GM23338 (cell line): Measurements from ENCODE around the gene CFH. TPM values are rescaled to one million over a fixed set of nuclear protein-coding genes. Genes with fewer than 3 reads are reported as not detected.

Experiments
- ATAC-seq: fragments of 200-7000 bp; cut with Tn5 transposase; 3 replicates; pipeline ENCODE4 v1.9.1; 2020
- DNase-seq: peaks from one replicate; pipeline ENCODE4 v3.0.0-alpha.2; 2015; ENCODE audit warnings: low spot score
- H2AFZ ChIP-seq: fragments of 200-600 bp; sonication (generic); 2 replicates; pipeline ENCODE4 v1.8.0; 2016; ENCODE audit warnings: antibody characterized with exemption, mild to moderate bottlenecking, moderate library complexity
- H3F3A ChIP-seq: fragments of 200-600 bp; sonication (generic); replicated peaks from 2 replicates; pipeline ENCODE4 v1.8.0; 2017; ENCODE audit warnings: antibody characterized with exemption, mixed run types, low read depth
- H3K27ac ChIP-seq: fragments of 200-600 bp; sonication (generic); 2 replicates; pipeline ENCODE4 v1.6.1; 2016; ENCODE audit warnings: low read depth
- H3K27me3 ChIP-seq: fragments of 200-600 bp; sonication (generic); 2 replicates; pipeline ENCODE4 v1.8.0; 2016; ENCODE audit warnings: mild to moderate bottlenecking, mixed run types, moderate library complexity; ENCODE audit not compliant: insufficient read depth
- H3K36me3 ChIP-seq: fragments of 200-600 bp; sonication (generic); 2 replicates; pipeline ENCODE4 v1.8.0; 2016; ENCODE audit warnings: mild to moderate bottlenecking; ENCODE audit not compliant: insufficient read depth
- H3K4me1 ChIP-seq: fragments of 200-600 bp; sonication (generic); 2 replicates; pipeline ENCODE4 v1.8.0; 2016; ENCODE audit warnings: mild to moderate bottlenecking, moderate library complexity; ENCODE audit not compliant: insufficient read depth
- H3K4me2 ChIP-seq: fragments of 200-600 bp; sonication (generic); 2 replicates; pipeline ENCODE4 v1.7.1; 2017; ENCODE audit warnings: mixed run types
- H3K4me3 ChIP-seq: fragments of 200-600 bp; sonication (generic); 2 replicates; pipeline ENCODE4 v1.6.1; 2016; ENCODE audit warnings: mixed run types
- H3K79me2 ChIP-seq: fragments of 200-600 bp; sonication (generic); replicated peaks from 2 replicates; pipeline ENCODE4 v1.8.0; 2017; ENCODE audit warnings: mild to moderate bottlenecking; ENCODE audit not compliant: insufficient read depth
- H3K9me2 ChIP-seq: fragments of 200-600 bp; sonication (generic); 2 replicates; pipeline ENCODE4 v1.8.0; 2017; ENCODE audit not compliant: insufficient read depth
- H4K20me1 ChIP-seq: fragments of 200-600 bp; sonication (generic); replicated peaks from 2 replicates; pipeline ENCODE4 v1.8.0; 2017; ENCODE audit warnings: mild to moderate bottlenecking; ENCODE audit not compliant: insufficient read depth
- H3K27ac Mint-ChIP-seq: 2 replicates; pipeline ENCODE4 v1.8.0; 2020; ENCODE audit warnings: inconsistent platforms, mild to moderate bottlenecking, moderate library complexity, mixed read lengths
- H3K27me3 Mint-ChIP-seq: 3 replicates; pipeline ENCODE4 v1.8.0; 2022; ENCODE audit warnings: low read depth, mild to moderate bottlenecking, moderate library complexity, mixed read lengths, inconsistent platforms; ENCODE audit not compliant: insufficient read depth, poor library complexity
- H3K36me3 Mint-ChIP-seq: 3 replicates; pipeline ENCODE4 v1.8.0; 2021; ENCODE audit warnings: low read depth, mild to moderate bottlenecking, inconsistent platforms, moderate library complexity, mixed read lengths
- H3K4me1 Mint-ChIP-seq: 3 replicates; pipeline ENCODE4 v1.8.0; 2020; ENCODE audit warnings: mild to moderate bottlenecking, inconsistent platforms, mixed read lengths
- H3K4me3 Mint-ChIP-seq: 3 replicates; pipeline ENCODE4 v1.8.0; 2021; ENCODE audit warnings: moderate library complexity, mild to moderate bottlenecking, inconsistent platforms, mixed read lengths
- H3K9me3 Mint-ChIP-seq: 3 replicates; pipeline ENCODE4 v1.8.0; 2020; ENCODE audit warnings: moderate library complexity, mild to moderate bottlenecking, inconsistent platforms, mixed read lengths
- CREB1 ChIP-seq: fragments of 250-450 bp; sonication (Bioruptor Pico); IDR thresholded peaks from 2 replicates; pipeline ENCODE4 v1.5.0; 2020; ENCODE audit warnings: low read depth, mild to moderate bottlenecking, moderate library complexity
- CTCF ChIP-seq, 2 experiments: fragments of 200-600 bp in 1 of 2; sonication (generic) in 1 of 2; conservative IDR thresholded peaks; 2 replicates each; pipeline versions ENCODE4 v1.5.1 to v1.6.1; 2016 to 2017; ENCODE audit warnings: antibody characterized with exemption in 2 of 2, low read depth in 2 of 2, mild to moderate bottlenecking in 2 of 2, moderate library complexity in 1 of 2
- ETS1 ChIP-seq: IDR thresholded peaks from 2 replicates; pipeline ENCODE4 v1.6.1; 2016; ENCODE audit warnings: antibody characterized with exemption
- EZH2 ChIP-seq: fragments of 200-600 bp; sonication (generic); IDR thresholded peaks from one replicate; pipeline ENCODE4 v1.8.0; 2017; ENCODE audit warnings: antibody characterized with exemption, mild to moderate bottlenecking, low read depth; ENCODE audit not compliant: unreplicated experiment
- JUNB ChIP-seq: IDR thresholded peaks from one replicate; pipeline ENCODE4 v1.6.1; 2016; ENCODE audit warnings: antibody characterized with exemption; ENCODE audit not compliant: unreplicated experiment
- NANOG ChIP-seq: IDR thresholded peaks from 2 replicates; pipeline ENCODE4 v1.6.1; 2016; ENCODE audit warnings: antibody characterized with exemption, borderline replicate concordance
- POLR2AphosphoS5 ChIP-seq: IDR thresholded peaks from 2 replicates; pipeline ENCODE4 v1.6.1; 2016; ENCODE audit warnings: antibody characterized with exemption, low read depth
- STAT1 ChIP-seq: IDR thresholded peaks from one replicate; pipeline ENCODE4 v1.6.1; 2016; ENCODE audit warnings: antibody characterized with exemption; ENCODE audit not compliant: unreplicated experiment
- ZNF331 ChIP-seq: fragments of 250-450 bp; sonication (Bioruptor Pico); IDR thresholded peaks from 2 replicates; pipeline ENCODE4 v1.5.0; 2020; ENCODE audit warnings: low read depth, mild to moderate bottlenecking, moderate library complexity
- polyA plus RNA-seq: library from polyadenylated mRNA; unstranded; fragments of >200 nt; fragmentation: Nextera tagmentation; extraction: Ambion mirVana; gene quantifications from 2 replicates; pipeline ENCODE4 v1.2.1, GENCODE V29; 2016
- total RNA-seq: library from RNA; depleted of rRNA; stranded (reverse); fragments of >200 nt; shearing (Covaris generic); gene quantifications from 2 replicates; pipeline ENCODE4 v1.2.3, GENCODE V29; 2014
- TF ChIP-seq, protein P1 (sequence below): IDR thresholded peaks from one replicate; pipeline ENCODE4 v1.6.1; 2018; ENCODE audit warnings: antibody characterized with exemption; ENCODE audit not compliant: unreplicated experiment

CFH gene
- total and polyA plus RNA-seq, 2 experiments from 2014 or later, result not detected

GRCh38 chr1:196734006-196734405 lies 82.2 kb downstream of the CFH start:
- no peak for TF ChIP-seq NANOG
- no peak for TF ChIP-seq EZH2
- TF ChIP-seq, protein P1, sequence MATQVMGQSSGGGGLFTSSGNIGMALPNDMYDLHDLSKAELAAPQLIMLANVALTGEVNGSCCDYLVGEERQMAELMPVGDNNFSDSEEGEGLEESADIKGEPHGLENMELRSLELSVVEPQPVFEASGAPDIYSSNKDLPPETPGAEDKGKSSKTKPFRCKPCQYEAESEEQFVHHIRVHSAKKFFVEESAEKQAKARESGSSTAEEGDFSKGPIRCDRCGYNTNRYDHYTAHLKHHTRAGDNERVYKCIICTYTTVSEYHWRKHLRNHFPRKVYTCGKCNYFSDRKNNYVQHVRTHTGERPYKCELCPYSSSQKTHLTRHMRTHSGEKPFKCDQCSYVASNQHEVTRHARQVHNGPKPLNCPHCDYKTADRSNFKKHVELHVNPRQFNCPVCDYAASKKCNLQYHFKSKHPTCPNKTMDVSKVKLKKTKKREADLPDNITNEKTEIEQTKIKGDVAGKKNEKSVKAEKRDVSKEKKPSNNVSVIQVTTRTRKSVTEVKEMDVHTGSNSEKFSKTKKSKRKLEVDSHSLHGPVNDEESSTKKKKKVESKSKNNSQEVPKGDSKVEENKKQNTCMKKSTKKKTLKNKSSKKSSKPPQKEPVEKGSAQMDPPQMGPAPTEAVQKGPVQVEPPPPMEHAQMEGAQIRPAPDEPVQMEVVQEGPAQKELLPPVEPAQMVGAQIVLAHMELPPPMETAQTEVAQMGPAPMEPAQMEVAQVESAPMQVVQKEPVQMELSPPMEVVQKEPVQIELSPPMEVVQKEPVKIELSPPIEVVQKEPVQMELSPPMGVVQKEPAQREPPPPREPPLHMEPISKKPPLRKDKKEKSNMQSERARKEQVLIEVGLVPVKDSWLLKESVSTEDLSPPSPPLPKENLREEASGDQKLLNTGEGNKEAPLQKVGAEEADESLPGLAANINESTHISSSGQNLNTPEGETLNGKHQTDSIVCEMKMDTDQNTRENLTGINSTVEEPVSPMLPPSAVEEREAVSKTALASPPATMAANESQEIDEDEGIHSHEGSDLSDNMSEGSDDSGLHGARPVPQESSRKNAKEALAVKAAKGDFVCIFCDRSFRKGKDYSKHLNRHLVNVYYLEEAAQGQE, result no peak
- TF ChIP-seq ETS1, result no peak
- TF ChIP-seq ZNF331 (CRISPR knock-in tag), result no peak
- no peak for TF ChIP-seq JUNB
- no peak for TF ChIP-seq STAT1
- no peak for TF ChIP-seq CREB1
- peaks cover 3% of the 10 kb centered on the region; the same call in 1 of the 3 replicates for H3K4me1 Mint-ChIP-seq
- H3K4me3 ChIP-seq, result no peak overlapping the region
- H3F3A ChIP-seq, result no peaks in the 10 kb centered on the region
- H3K4me3 Mint-ChIP-seq, result no peak overlapping the region
- no peak for DNase-seq
- H3K27ac Mint-ChIP-seq, result no peak overlapping the region
- no peak overlapping the region for H3K4me2 ChIP-seq
- H3K9me3 Mint-ChIP-seq, result peaks cover 13% of the 10 kb centered on the region
- no peaks in the 10 kb centered on the region for H4K20me1 ChIP-seq
- H3K79me2 ChIP-seq, result no peaks in the 10 kb centered on the region
- H3K36me3 Mint-ChIP-seq, result peaks cover 7% of the 10 kb centered on the region; the same call in 1 of the 3 replicates
- no peak overlapping the region for H3K27ac ChIP-seq
- H3K4me1 ChIP-seq, result no peaks in the 10 kb centered on the region
- no peak for ATAC-seq
- no peaks in the 10 kb centered on the region for H3K27me3 ChIP-seq
- H3K27me3 Mint-ChIP-seq, result peaks cover 2% of the 10 kb centered on the region
- peak overlapping the region; percentile 72 for H2AFZ ChIP-seq
- no peaks in the 10 kb centered on the region for H3K36me3 ChIP-seq
- H3K9me2 ChIP-seq, result no peaks in the 10 kb centered on the region

GRCh38 chr1:196734460-196734859 lies 82.6 kb downstream of the CFH start:
- peaks cover 2% of the 10 kb centered on the region for H3K27me3 Mint-ChIP-seq
- H3K79me2 ChIP-seq, result no peaks in the 10 kb centered on the region
- no peak for ATAC-seq
- H3K4me1 ChIP-seq, result no peaks in the 10 kb centered on the region
- H3K4me3 Mint-ChIP-seq, result no peak overlapping the region
- H3K4me2 ChIP-seq, result no peak overlapping the region
- no peak overlapping the region for H3K27ac ChIP-seq
- no peak for DNase-seq
- no peaks in the 10 kb centered on the region for H3F3A ChIP-seq
- peaks cover 3% of the 10 kb centered on the region; the same call in 1 of the 3 replicates for H3K4me1 Mint-ChIP-seq
- H3K27me3 ChIP-seq, result no peaks in the 10 kb centered on the region
- H4K20me1 ChIP-seq, result no peaks in the 10 kb centered on the region
- H3K36me3 ChIP-seq, result no peaks in the 10 kb centered on the region
- peaks cover 11% of the 10 kb centered on the region; the same call in 2 of the 3 replicates for H3K36me3 Mint-ChIP-seq
- H3K9me3 Mint-ChIP-seq, result peaks cover 18% of the 10 kb centered on the region
- no peak overlapping the region for H3K27ac Mint-ChIP-seq
- H2AFZ ChIP-seq, result peak overlapping the region; percentile 72
- no peak overlapping the region for H3K4me3 ChIP-seq
- no peaks in the 10 kb centered on the region for H3K9me2 ChIP-seq
- TF ChIP-seq ETS1, result no peak
- TF ChIP-seq ZNF331 (CRISPR knock-in tag), result no peak
- no peak for TF ChIP-seq POLR2AphosphoS5
- TF ChIP-seq CTCF (conservative IDR thresholded peaks at IDR 0.05; ENCODE audit: low read depth in 2 of 2), result no peak
- no peak for TF ChIP-seq NANOG
